Muscle of leg (tissue), 11 donors: ENCODE data around the gene PTPRN2. TPM values are rescaled to one million over a fixed set of nuclear protein-coding genes. Genes with fewer than 3 reads are reported as not detected.
"Not testable (repeated sequence)": the region's sequence is repeated elsewhere in the genome, so short reads cannot be mapped to it uniquely, and the experiment has no call there.

Experiments
- DNase-seq: peaks from one replicate; pipeline ENCODE4 v3.0.0; 2013
- H3K27ac ChIP-seq: one replicate; pipeline ENCODE4 v1.5.1; 2013; ENCODE audit warnings: mild to moderate bottlenecking, low read length, control low read depth
- H3K27me3 ChIP-seq: one replicate; pipeline ENCODE4 v1.6.1; 2013; ENCODE audit warnings: low read length; ENCODE audit not compliant: control insufficient read depth, insufficient read depth
- H3K36me3 ChIP-seq: one replicate; pipeline ENCODE4 v1.6.1; 2013; ENCODE audit warnings: low read length; ENCODE audit not compliant: control insufficient read depth, insufficient read depth
- H3K4me1 ChIP-seq: one replicate; pipeline ENCODE4 v1.6.1; 2013; ENCODE audit warnings: low read length; ENCODE audit not compliant: control insufficient read depth, insufficient read depth
- H3K4me3 ChIP-seq: one replicate; pipeline ENCODE4 v1.5.1; 2013; ENCODE audit warnings: low read length, control low read depth
- H3K9me3 ChIP-seq: replicated peaks from 2 replicates; pipeline ENCODE4 v1.6.1; 2013; ENCODE audit warnings: low read depth, low read length; ENCODE audit not compliant: control insufficient read depth
- WGBS: methylation state at CpG from one replicate; pipeline ENCODE4 v1.1.5; 2013; ENCODE audit warnings: missing lambda C conversion rate; ENCODE audit not compliant: insufficient coverage; 5-methylcytosine and 5-hydroxymethylcytosine counted together
- polyA plus RNA-seq, 8 donors: library from polyadenylated mRNA; unstranded; fragments of 120-200 nt; gene quantifications; one replicate each; pipeline versions ENCODE4 v1.2.1 to v1.2.3, GENCODE V29; 2013; ENCODE audit warnings: inconsistent platforms in 1 of 8, low replicate concordance in 1 of 8; ENCODE audit not compliant: insufficient read length in 8 of 8, insufficient read depth in 1 of 8
- total RNA-seq: library from RNA; stranded (reverse); fragments of 120-200 nt; gene quantifications from one replicate; pipeline ENCODE4 v1.2.4, GENCODE V29; 2013

Gene PTPRN2
- total and polyA plus RNA-seq, 9 donors = 1.4 to 2.9 (median 2.3) TPM

DNA sequence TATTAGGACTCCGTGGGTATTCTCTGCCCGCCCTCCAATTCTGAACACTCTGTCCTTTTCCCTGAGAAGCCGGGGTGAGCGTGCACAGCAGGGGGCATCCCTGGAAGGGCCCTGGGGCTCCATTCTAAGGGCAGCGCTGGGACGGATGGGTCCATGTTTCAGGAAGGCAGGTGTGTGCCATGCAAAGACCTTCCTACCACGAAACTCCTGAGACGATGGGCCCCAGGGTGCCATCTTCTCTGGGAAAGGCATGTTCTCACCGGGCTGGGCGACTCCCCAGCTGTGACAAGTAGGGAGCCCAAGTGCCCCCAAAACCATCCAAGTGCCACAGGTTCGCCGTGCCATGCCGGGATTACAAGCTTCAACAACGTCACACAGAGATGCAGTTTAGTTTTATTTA lies 994.1 kb downstream of the PTPRN2 start:
- Histone ChIP-seq H3K27me3 (peaks cover 14% of the 10 kb centered on the region), H3K36me3 (no peaks in the 10 kb centered on the region)

GRCh38 chr7:157592636-157593320 lies 994.8 kb downstream of the PTPRN2 start:
- not testable (repeated sequence) for H3K36me3 ChIP-seq, H3K9me3 ChIP-seq, H3K4me1 ChIP-seq, H3K4me3 ChIP-seq, H3K27ac ChIP-seq, DNase-seq
- peaks cover 14% of the 10 kb centered on the region for H3K27me3 ChIP-seq
- 91% methylated on average over 28 of the region's 31 CpGs for WGBS

More for the DNA sequence above, 994.1 kb downstream of the PTPRN2 start:
- Histone ChIP-seq H3K27ac (no peak overlapping the region), H3K4me1 (no peaks in the 10 kb centered on the region), H3K4me3 (no peak overlapping the region), H3K9me3 (no peaks in the 10 kb centered on the region)
- 90% methylated on average over 11 of the region's 14 CpGs for WGBS
- DNase-seq = no peak

GRCh38 chr7:157590526-157590925 lies 997.1 kb downstream of the PTPRN2 start:
- Histone ChIP-seq H3K36me3 (no peaks in the 10 kb centered on the region), H3K27me3 (peaks cover 27% of the 10 kb centered on the region), H3K4me1 (peaks cover 3% of the 10 kb centered on the region), H3K27ac (no peak overlapping the region), H3K4me3 (no peak overlapping the region), H3K9me3 (no peaks in the 10 kb centered on the region)
- 88% methylated on average over 11 of the region's 13 CpGs for WGBS
- no peak for DNase-seq

GRCh38 chr7:157589680-157590079 lies 997.9 kb downstream of the PTPRN2 start:
- Histone ChIP-seq H3K36me3 (no peaks in the 10 kb centered on the region), H3K27ac (no peak overlapping the region), H3K27me3 (peaks cover 35% of the 10 kb centered on the region), H3K4me1 (peaks cover 3% of the 10 kb centered on the region), H3K4me3 (no peak overlapping the region), H3K9me3 (no peaks in the 10 kb centered on the region)
- WGBS = no CpG with 5 or more reads among the region's 11 CpGs
- no peak for DNase-seq

DNA sequence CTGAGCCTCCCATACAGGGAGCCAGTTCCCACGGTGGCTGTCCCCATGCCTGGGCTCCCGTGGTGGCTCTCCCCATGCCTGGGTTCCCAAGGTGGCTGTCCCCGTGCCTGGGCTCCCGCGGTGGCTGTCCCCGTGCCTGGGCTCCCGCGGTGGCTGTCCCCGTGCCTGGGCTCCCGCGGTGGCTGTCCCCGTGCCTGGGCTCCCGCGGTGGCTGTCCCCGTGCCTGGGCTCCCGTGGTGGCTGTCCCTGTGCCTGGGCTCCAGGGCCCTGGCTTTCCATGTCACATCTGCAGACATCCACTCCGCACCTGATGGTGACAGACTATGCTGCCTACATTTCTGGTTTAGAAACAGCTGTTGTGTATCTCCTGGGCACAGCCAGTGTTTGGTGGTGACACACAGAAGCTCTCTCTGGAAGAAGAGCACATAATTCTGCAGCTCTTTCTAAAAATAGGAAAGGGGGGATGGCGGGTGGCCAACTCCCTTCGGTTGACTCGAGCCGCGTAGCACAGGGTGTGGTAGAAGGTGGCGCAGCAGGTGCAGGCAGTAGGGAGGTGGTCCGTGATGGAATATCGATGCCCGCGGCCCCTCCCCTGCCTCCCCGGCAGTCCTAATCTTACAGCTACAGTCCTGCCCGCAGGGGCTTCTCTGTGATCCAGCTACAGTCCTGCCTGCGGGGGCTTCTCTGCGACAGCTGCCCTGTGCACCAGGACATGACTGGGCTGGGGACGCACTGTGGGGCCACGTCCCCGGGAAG lies 999.6 kb downstream of the PTPRN2 start:
- Histone ChIP-seq H3K9me3 (no peaks in the 10 kb centered on the region), H3K4me3 (no peak overlapping the region), H3K27me3 (peaks cover 37% of the 10 kb centered on the region), H3K4me1 (peaks cover 3% of the 10 kb centered on the region), H3K36me3 (no peaks in the 10 kb centered on the region), H3K27ac (no peak overlapping the region)
- 86% methylated on average over 25 of the region's 34 CpGs for WGBS
- peak; percentile 13 for DNase-seq

DNA sequence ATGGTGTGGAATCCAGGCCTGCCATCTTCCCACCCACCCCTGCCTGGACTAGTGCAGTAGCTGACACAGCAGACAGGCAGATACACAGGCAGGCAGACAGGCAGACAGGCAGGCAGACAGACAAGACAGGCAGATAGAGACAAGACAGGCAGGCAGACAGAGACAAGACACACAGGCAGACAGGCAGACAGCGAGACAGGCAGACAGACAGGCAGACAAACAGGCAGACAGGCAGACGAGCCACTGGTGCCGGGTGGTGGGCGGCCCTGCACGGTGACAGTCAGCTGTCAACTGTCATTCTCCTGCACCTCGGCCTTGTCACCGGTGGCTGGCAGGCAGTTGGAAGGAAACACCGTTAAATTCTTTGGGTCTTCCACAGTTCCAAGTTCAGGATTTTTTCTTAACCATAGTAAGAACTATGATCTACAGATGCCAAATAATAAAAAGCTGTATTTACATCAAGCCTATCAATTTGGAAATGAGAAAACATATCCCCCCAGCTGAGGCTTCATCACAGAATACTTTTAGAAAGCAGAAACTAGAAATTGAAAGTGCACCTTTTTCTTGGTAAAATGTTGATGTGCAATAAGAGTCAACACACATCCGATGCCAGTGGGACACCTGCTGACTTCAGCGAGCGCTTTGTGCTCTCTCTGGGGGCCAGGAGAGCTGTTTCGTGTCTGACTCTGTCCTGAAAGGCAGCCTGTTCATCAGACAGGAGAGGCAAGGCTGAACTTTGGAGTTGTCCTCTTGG lies 1000.4 kb downstream of the PTPRN2 start:
- Histone ChIP-seq H3K36me3 (no peaks in the 10 kb centered on the region), H3K9me3 (no peaks in the 10 kb centered on the region), H3K27me3 (peaks cover 37% of the 10 kb centered on the region), H3K4me3 (no peak overlapping the region), H3K27ac (no peak overlapping the region), H3K4me1 (peaks cover 3% of the 10 kb centered on the region)
- DNase-seq = no peak
- 76% methylated on average over 12 of the region's 12 CpGs for WGBS

GRCh38 chr7:157586426-157586955 lies 1001.1 kb downstream of the PTPRN2 start:
- peaks cover 3% of the 10 kb centered on the region for H3K4me1 ChIP-seq
- no peak overlapping the region for H3K27ac ChIP-seq
- no peaks in the 10 kb centered on the region for H3K36me3 ChIP-seq
- no peak for DNase-seq
- peaks cover 39% of the 10 kb centered on the region for H3K27me3 ChIP-seq
- 80% methylated on average over 15 of the region's 15 CpGs for WGBS
- no peak overlapping the region for H3K4me3 ChIP-seq
- no peaks in the 10 kb centered on the region for H3K9me3 ChIP-seq

DNA sequence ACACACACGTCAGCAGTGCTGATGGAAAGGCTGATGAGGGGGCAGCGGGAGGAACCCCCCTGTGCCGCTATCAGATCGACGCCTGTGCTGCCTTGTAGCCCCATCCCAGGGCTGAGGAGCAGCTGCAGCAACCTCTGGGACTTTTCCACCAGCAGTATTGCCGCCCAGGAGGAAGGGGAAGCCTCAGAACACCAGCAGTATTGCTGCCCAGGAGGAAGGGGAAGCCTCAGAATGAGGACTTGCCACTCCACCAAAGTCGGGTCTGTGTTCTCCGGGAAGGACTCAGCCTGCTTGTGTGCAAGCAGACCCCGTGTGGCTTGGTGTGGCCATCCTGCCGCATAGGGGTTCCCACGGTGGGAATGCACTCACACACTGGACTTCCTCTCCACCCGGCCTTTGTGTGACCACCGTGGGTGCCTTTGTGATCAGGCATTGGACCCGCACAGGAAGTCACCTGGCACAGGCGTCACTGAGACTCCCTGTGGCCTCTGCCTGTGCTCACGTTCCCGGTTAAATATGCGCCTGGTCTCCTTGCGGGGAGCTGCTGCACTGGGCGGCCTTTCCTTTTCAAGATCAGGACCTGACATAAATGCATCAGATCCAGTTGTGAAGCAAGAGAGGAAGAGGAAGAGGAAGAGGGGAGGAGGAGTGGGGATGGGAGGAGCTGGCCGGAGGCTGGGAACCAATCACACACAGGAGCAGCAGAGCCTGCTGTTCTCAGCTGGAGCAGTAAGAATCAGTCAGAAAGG lies 1002.3 kb downstream of the PTPRN2 start:
- no peaks in the 10 kb centered on the region for H3K36me3 ChIP-seq
- H3K27me3 ChIP-seq = peaks cover 32% of the 10 kb centered on the region
- DNase-seq = peak; percentile 36
- no peaks in the 10 kb centered on the region for H3K9me3 ChIP-seq
- 45% methylated on average over 19 of the region's 21 CpGs for WGBS
- H3K4me1 ChIP-seq = peaks cover 5% of the 10 kb centered on the region
- H3K27ac ChIP-seq = peak overlapping the region; percentile 25
- H3K4me3 ChIP-seq = no peak overlapping the region

DNA sequence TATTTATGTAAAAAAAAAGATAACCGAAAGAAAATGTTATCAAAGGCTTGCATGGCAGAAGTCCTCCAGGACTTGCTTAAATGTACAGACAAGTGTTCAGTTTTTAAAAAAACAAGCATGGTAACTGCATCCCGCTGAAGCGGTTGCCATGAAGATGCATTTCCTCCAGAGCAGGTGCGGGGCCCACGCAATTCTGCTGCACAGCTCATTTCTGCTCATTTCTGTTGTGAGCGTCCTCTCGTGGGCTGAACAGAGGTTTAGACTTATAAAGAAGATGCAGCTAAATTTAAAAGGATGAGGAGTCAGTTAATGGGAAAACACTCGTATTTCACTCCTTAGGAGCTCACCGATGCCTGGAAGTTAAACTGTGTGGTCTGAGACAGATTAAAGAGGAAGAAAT lies 1003.2 kb downstream of the PTPRN2 start:
- H3K27me3 ChIP-seq = peaks cover 36% of the 10 kb centered on the region
- no peaks in the 10 kb centered on the region for H3K36me3 ChIP-seq
- H3K27ac ChIP-seq = no peak overlapping the region
- no peak overlapping the region for H3K4me3 ChIP-seq
- DNase-seq = no peak
- H3K9me3 ChIP-seq = no peaks in the 10 kb centered on the region
- peaks cover 5% of the 10 kb centered on the region for H3K4me1 ChIP-seq
- 71% methylated on average over 8 of the region's 9 CpGs for WGBS
